ENCODE results near the gene ANKHD1. TPM values are rescaled to one million over a fixed set of nuclear protein-coding genes. Genes with fewer than 3 reads are reported as not detected.
"Not testable (repeated sequence)": the region's sequence is repeated elsewhere in the genome, so short reads cannot be mapped to it uniquely, and the experiment has no call there.

Gene ANKHD1
- total RNA-seq, 2 experiments from 2014 or later, result 99.3 to 103 TPM

DNA sequence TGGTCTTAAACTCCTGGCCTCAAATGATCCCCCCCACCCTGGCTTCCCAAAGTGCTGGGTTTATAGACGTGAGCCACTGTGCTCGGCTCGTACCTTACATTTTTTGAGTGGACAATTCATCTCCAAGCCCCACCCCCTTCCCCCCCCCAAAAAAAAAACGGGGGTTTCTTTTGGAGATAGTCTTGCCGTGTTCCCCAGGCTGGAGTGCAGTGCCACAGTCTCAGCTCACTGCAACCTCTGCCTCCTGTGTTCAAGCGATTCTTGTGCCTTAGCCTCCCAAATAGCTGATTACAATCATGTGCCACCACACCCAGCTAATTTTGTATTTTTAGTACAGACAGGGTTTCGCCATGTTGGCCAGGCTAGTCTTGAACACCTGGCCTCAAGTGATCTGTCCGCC lies 31.3 kb downstream of the ANKHD1 start:
- DNase-seq (no peak), ATAC-seq (no peak)
- Mint-ChIP-seq H3K27ac (no peak overlapping the region), H3K4me3 (no peak overlapping the region), H3K27me3 (no peaks in the 10 kb centered on the region), H3K9me3 (no peaks in the 10 kb centered on the region), H3K4me1 (ENCODE audit: low read depth) (peaks cover 30% of the 10 kb centered on the region), H3K36me3 (ENCODE audit: low read depth) (peaks cover 8% of the 10 kb centered on the region)
- intact Hi-C loops (cut with micrococcal nuclease), result no loop called here
- ChIA-PET POLR2A (interaction anchor here (0.6 kb wide), 1 partner anchor 258 kb away, joined by 3 read pairs; the partner anchor contains the start of gene HARS1), CTCF (interaction anchor here (1.4 kb wide), 1 partner anchor 70 kb away, joined by 3 read pairs; no protein-coding TSS in a partner anchor)
- TF ChIP-seq, protein P1, sequence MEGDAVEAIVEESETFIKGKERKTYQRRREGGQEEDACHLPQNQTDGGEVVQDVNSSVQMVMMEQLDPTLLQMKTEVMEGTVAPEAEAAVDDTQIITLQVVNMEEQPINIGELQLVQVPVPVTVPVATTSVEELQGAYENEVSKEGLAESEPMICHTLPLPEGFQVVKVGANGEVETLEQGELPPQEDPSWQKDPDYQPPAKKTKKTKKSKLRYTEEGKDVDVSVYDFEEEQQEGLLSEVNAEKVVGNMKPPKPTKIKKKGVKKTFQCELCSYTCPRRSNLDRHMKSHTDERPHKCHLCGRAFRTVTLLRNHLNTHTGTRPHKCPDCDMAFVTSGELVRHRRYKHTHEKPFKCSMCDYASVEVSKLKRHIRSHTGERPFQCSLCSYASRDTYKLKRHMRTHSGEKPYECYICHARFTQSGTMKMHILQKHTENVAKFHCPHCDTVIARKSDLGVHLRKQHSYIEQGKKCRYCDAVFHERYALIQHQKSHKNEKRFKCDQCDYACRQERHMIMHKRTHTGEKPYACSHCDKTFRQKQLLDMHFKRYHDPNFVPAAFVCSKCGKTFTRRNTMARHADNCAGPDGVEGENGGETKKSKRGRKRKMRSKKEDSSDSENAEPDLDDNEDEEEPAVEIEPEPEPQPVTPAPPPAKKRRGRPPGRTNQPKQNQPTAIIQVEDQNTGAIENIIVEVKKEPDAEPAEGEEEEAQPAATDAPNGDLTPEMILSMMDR (IDR thresholded peaks at IDR 0.05), result no peak

DNA sequence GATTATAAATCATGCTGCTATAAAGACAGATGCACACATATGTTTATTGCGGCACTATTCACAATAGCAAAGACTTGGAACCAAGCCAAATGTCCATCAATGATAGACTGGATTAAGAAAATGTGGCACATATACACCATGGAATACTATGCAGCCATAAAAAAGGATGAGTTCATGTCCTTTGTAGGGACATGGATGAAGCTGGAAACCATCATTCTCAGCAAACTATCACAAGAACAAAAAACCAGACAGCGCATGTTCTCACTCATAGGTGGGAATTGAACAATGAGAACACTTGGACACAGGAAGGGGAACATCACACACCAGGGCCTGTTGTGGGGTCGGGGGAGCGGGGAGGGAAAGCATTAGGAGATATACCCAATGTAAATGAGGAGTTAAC lies 55.7 kb downstream of the ANKHD1 start:
- CTCF ChIA-PET; H3K9me3 Mint-ChIP-seq; DNase-seq; H3K27ac Mint-ChIP-seq; POLR2A ChIA-PET; H3K27me3 Mint-ChIP-seq; H3K4me3 Mint-ChIP-seq; ATAC-seq; H3K4me1 Mint-ChIP-seq (ENCODE audit: low read depth); intact Hi-C loops (cut with micrococcal nuclease): not testable (repeated sequence)
- H3K36me3 Mint-ChIP-seq (ENCODE audit: low read depth), result peaks cover 53% of the 10 kb centered on the region

DNA sequence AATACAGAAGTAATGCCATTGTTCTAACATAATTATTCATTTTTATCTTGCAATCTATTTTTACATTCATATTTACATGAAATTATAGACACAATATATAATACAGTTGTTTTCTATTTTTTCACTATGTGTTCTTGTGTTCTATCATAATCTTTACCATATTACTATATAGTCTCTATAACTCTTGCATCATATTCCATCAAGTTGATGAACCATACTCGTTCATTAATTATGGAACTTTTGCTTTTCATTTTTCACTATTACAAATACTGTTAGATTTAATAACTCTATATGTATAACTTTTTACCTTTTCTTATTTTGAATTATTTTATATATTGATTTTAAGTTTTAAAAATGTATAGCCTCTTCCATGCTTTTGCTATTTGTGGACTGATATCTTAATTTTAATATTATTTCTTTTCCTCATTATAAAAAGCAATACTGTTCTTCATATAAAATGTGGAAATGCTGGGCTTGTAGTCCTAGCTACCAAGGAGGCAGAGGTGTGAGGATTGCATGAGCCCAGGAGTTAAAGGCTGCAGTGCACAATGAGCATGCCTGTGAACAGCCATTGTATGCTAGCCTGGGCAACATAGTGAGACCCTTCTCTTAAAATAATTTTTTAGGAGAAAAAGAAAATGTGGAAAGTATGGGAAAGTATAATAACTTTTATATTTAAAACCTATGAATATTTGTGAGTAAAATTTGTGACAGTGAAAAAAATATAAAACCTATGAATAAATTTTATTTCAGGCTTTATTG lies 65.5 kb downstream of the ANKHD1 start:
- ChIA-PET POLR2A (no interaction called here), CTCF (no interaction called here)
- DNase-seq (no peak), ATAC-seq (no peak)
- Mint-ChIP-seq H3K27ac (no peak overlapping the region), H3K36me3 (ENCODE audit: low read depth) (peaks cover 10% of the 10 kb centered on the region), H3K4me1 (ENCODE audit: low read depth) (no peaks in the 10 kb centered on the region), H3K9me3 (no peaks in the 10 kb centered on the region), H3K27me3 (no peaks in the 10 kb centered on the region), H3K4me3 (no peak overlapping the region)
- intact Hi-C loops (cut with micrococcal nuclease), result no loop called here
- TF ChIP-seq, protein P1 (IDR thresholded peaks at IDR 0.05), result no peak

DNA sequence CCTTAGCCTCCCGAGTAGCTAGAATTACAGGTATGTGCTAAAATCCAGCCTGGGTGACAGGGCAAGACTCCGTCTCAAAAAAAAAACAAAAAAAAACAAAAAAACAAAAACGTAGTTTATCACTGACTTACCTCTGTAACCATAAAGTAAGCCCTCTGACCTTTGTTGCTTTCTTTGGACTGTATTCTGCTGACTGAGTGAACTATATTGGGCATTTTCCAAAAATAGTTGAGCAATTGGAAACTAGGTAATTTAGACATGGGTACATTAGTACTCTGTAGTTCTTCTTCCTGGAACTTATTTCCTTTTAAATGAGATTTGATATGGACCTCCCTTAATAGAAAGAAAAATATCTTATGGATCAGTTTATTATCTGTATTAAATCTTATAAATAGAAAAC lies 66.6 kb downstream of the ANKHD1 start:
- TF ChIP-seq, protein P1 (IDR thresholded peaks at IDR 0.05), result no peak
- Mint-ChIP-seq H3K27me3 (no peaks in the 10 kb centered on the region), H3K36me3 (ENCODE audit: low read depth) (peaks cover 8% of the 10 kb centered on the region), H3K9me3 (no peaks in the 10 kb centered on the region), H3K4me3 (no peak overlapping the region), H3K4me1 (ENCODE audit: low read depth) (no peaks in the 10 kb centered on the region), H3K27ac (no peak overlapping the region)
- ATAC-seq, result no peak
- DNase-seq, result no peak
- intact Hi-C loops (cut with micrococcal nuclease), result no loop called here
- POLR2A ChIA-PET, result no interaction called here
- CTCF ChIA-PET, result no interaction called here

GRCh38 chr5:140469259-140469658 lies 67.6 kb downstream of the ANKHD1 start:
- H3K36me3 Mint-ChIP-seq (ENCODE audit: low read depth), result peaks cover 15% of the 10 kb centered on the region
- no peak overlapping the region for H3K4me3 Mint-ChIP-seq
- POLR2A ChIA-PET, result no interaction called here
- intact Hi-C loops (cut with micrococcal nuclease), result no loop called here
- H3K27ac Mint-ChIP-seq, result no peak overlapping the region
- no peaks in the 10 kb centered on the region for H3K9me3 Mint-ChIP-seq
- CTCF ChIA-PET, result interaction anchor here (0.7 kb wide), 1 partner anchor 345 kb away, joined by 3 read pairs; no protein-coding TSS in a partner anchor
- peaks cover 2% of the 10 kb centered on the region for H3K4me1 Mint-ChIP-seq (ENCODE audit: low read depth)
- no peaks in the 10 kb centered on the region for H3K27me3 Mint-ChIP-seq
- TF ChIP-seq, protein P1 (IDR thresholded peaks at IDR 0.05), result no peak
- ATAC-seq (no peak), DNase-seq (no peak)
